ENCODE data around the gene CFAP298.

DNA sequence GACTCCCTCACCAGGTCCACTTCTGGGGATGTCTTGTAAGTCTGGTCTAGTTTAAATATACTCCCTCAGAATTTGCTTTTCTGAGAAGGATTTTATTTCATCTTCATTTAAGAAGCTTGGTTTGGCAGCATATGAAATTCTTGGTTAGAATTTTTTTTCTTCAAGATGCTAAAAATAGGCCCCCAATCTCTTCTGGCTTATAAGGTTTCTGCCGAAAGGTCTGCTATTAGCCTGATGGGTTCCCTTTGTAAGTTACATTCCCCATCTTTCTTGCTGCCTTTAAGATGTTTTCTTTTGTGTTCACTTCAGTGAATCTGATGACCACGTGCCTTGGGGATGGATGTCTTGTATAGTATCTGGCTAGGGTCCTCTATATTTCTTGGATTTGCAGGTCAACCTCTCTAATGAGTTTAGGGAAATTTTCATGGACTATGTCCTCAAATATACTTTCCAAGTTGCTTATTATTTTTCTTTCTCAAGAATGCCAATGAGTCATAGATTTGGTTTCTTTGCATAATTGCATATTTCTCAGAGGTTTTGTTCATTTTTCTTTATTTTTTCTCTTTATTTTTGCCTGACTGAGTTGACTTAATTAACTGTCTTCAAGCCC is 46.2 kb downstream of the CFAP298 start:
- TF ChIP-seq, protein P1, sequence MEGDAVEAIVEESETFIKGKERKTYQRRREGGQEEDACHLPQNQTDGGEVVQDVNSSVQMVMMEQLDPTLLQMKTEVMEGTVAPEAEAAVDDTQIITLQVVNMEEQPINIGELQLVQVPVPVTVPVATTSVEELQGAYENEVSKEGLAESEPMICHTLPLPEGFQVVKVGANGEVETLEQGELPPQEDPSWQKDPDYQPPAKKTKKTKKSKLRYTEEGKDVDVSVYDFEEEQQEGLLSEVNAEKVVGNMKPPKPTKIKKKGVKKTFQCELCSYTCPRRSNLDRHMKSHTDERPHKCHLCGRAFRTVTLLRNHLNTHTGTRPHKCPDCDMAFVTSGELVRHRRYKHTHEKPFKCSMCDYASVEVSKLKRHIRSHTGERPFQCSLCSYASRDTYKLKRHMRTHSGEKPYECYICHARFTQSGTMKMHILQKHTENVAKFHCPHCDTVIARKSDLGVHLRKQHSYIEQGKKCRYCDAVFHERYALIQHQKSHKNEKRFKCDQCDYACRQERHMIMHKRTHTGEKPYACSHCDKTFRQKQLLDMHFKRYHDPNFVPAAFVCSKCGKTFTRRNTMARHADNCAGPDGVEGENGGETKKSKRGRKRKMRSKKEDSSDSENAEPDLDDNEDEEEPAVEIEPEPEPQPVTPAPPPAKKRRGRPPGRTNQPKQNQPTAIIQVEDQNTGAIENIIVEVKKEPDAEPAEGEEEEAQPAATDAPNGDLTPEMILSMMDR (tag by site-specific recombination; IDR thresholded peaks at IDR 0.05): no peak
- TF ChIP-seq ZNF585B (tag by site-specific recombination; IDR thresholded peaks at IDR 0.05): no peak
- no peak for TF ChIP-seq BCL11A (tag by site-specific recombination; IDR thresholded peaks at IDR 0.05; ENCODE audit: low read depth)
- TF ChIP-seq ZNF658 (tag by site-specific recombination; IDR thresholded peaks at IDR 0.05): no peak
